NCI-H1436 (cell line): Measurements from ENCODE around the gene GNA15.
"Not testable (repeated sequence)": the region's sequence is repeated elsewhere in the genome, so short reads cannot be mapped to it uniquely, and the experiment has no call there.

Source experiments
- DNase-seq: peaks from one replicate; lab custom pipeline; 2025; lab: John Stamatoyannopoulos, UW

Gene GNA15

GRCh38 chr19:3135961-3136683, at the start of gene GNA15:
GNA15 (plus strand) TSS chr19:3136033; CDS start chr19:3136451, 418 bp downstream.
- no peak for DNase-seq

- DNase-seq: no peak
These were observed 48.1 kb upstream of the GNA15 start for GRCh38 chr19:3087769-3088168.

GRCh38 chr19:3089299-3089855, 46.5 kb upstream of the GNA15 start:
- not testable (repeated sequence) for DNase-seq

GRCh38 chr19:3094601-3095440, 41.0 kb upstream of the GNA15 start:
- no peak for DNase-seq

- DNase-seq: no peak
These were observed 40.2 kb upstream of the GNA15 start for GRCh38 chr19:3095441-3096191.

- no peak for DNase-seq
These were observed 39.4 kb upstream of the GNA15 start for GRCh38 chr19:3096267-3096901.

GRCh38 chr19:3096902-3097326, 38.9 kb upstream of the GNA15 start:
- DNase-seq: no peak

GRCh38 chr19:3097442-3097871, 38.4 kb upstream of the GNA15 start:
- no peak for DNase-seq

GRCh38 chr19:3098141-3098514, 37.7 kb upstream of the GNA15 start:
- DNase-seq: no peak

GRCh38 chr19:3098515-3099346, 37.1 kb upstream of the GNA15 start:
- DNase-seq: no peak

GRCh38 chr19:3099347-3100145, 36.3 kb upstream of the GNA15 start:
- DNase-seq: no peak

- no peak for DNase-seq
These were observed 35.5 kb upstream of the GNA15 start for GRCh38 chr19:3100331-3100730.

- DNase-seq: no peak
These were observed 34.8 kb upstream of the GNA15 start for GRCh38 chr19:3100747-3101730.

- no peak for DNase-seq
These were observed 33.3 kb upstream of the GNA15 start for GRCh38 chr19:3102239-3103140.

- DNase-seq: no peak
These were observed 31.2 kb upstream of the GNA15 start for GRCh38 chr19:3104708-3104983.

GRCh38 chr19:3105641-3106508, 30.0 kb upstream of the GNA15 start:
- DNase-seq: no peak
